ENCODE measurements around the gene MCF2.
"Not testable (repeated sequence)": the region's sequence is repeated elsewhere in the genome, so short reads cannot be mapped to it uniquely, and the experiment has no call there.

Gene MCF2, protein sequence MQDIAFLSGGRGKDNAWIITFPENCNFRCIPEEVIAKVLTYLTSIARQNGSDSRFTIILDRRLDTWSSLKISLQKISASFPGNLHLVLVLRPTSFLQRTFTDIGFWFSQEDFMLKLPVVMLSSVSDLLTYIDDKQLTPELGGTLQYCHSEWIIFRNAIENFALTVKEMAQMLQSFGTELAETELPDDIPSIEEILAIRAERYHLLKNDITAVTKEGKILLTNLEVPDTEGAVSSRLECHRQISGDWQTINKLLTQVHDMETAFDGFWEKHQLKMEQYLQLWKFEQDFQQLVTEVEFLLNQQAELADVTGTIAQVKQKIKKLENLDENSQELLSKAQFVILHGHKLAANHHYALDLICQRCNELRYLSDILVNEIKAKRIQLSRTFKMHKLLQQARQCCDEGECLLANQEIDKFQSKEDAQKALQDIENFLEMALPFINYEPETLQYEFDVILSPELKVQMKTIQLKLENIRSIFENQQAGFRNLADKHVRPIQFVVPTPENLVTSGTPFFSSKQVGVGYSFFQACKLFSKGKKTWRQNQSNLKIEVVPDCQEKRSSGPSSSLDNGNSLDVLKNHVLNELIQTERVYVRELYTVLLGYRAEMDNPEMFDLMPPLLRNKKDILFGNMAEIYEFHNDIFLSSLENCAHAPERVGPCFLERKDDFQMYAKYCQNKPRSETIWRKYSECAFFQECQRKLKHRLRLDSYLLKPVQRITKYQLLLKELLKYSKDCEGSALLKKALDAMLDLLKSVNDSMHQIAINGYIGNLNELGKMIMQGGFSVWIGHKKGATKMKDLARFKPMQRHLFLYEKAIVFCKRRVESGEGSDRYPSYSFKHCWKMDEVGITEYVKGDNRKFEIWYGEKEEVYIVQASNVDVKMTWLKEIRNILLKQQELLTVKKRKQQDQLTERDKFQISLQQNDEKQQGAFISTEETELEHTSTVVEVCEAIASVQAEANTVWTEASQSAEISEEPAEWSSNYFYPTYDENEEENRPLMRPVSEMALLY

DNA sequence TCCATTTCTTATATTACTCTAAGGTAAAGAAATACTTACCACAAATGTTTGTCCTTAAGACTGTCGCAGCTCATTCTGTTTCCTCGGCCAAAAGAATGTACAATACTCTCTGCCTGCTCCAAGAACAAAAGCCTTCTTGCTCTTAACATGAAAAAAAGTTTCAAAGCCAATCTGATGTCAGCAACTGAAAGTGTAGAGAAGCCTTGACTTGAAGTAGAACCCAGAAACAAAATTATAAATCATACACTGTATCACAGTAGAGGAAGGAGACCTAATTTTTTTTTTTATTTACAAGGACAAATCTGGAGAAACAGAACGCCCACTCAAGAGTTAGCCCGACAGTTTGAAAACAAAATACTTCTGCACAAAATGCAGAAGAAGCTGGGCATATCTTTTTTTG lies at the start of gene MCF2:
TSS of gene MCF2 (minus strand) at position 101 of the 400 bp plus-strand sequence. CDS start 56,423 bp downstream, outside the sequence.
- DNase-seq (ENCODE audit: low read depth in 2 of 2) = no peak

DNA sequence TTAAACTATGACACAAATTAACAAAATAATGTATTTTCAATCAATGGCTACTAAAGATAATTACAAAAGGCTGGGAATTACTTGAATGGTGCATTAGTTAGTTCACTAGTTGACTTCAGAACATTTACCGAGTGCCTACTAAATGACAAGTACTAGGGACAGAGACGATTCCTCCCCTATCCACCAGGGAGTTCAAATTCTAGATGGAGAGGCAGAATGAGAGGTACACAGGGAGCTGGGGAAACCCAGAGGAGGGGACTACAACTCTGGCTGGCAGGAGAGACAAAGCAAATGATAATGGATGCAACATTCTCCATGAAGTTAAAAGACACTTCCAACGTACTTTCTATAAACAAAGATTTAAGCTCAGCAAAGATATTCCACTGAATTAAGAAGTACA lies 43.1 kb upstream of the MCF2 start:
- no peak for DNase-seq (ENCODE audit: low read depth in 2 of 2)

DNA sequence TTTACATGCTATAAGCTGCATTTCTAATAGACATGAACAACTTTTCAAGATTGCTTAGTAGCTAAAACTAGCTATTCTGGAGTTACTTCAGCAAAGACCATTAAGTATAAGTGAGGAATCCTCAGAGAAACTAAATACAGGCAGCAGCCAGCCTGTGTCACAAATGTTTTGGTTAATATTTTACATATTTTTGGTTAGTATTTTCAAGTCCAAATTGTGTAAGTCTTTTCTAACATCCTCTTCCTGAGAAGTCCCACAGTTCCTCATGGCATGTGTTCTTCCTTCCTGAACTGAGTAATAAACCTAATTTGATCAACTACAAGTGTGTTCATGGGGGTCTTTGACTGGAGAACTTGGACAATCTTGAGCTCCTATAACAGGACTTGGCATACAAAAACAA lies 42.4 kb upstream of the MCF2 start:
- no peak for DNase-seq (ENCODE audit: low read depth in 2 of 2)

DNA sequence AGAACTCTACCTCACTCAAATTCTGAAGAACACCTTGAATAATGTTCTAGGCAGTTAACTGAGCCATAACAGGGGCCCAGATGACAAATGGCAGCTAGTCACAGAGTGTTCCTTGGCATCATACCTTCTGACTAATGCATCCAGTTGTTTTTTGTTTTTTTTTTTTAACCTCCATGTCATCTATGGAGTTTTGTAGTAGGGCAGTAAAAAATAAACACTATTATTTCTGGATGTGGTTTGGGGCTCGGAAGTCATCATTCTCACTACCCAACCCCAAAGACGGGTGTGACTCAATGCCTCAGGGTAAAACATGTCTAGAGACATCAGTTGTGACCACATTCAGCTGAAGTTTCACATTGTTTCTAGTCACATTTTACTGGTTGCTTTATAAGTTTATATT lies 31.2 kb upstream of the MCF2 start:
- no peak for DNase-seq (ENCODE audit: low read depth in 2 of 2)

DNA sequence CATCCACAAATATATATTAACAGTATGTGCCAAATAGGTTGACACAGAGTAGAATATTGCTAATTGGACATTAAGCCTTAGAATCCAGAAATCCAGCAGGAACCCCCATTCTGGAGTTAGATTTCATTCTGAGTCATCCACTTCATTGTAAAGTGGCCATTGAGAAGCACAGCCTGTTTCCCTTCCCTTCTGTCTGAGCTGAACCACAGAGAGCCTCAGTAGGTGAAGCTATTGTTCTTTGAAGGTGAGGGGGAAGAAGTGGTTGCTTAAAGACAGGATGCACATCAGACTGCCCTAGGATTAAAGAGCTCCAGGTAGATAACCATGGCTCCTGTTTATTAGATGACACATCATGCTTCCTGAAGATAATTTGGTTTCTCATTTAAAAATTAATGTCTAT lies 30.6 kb upstream of the MCF2 start:
- DNase-seq (ENCODE audit: low read depth in 2 of 2) = no peak

DNA sequence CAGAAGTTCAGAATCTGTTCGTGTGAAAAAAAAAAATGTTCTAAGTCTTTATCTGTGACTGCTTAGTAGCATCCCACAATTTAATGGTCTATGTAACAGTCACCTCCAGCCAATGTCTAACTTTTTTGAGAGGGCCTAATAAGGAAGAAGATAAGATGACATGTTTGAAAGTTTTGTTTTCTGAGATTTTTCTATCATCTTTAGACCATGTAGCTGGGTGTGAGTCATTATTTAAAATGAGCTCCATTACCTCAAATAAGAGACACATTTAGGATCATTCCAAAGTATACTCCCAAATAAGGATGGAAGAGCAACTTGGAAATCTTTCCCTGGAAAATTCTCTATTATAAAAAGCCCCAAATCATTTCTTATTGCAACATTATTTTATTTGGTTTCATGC lies 28.2 kb upstream of the MCF2 start:
- DNase-seq (ENCODE audit: low read depth in 2 of 2) = no peak

DNA sequence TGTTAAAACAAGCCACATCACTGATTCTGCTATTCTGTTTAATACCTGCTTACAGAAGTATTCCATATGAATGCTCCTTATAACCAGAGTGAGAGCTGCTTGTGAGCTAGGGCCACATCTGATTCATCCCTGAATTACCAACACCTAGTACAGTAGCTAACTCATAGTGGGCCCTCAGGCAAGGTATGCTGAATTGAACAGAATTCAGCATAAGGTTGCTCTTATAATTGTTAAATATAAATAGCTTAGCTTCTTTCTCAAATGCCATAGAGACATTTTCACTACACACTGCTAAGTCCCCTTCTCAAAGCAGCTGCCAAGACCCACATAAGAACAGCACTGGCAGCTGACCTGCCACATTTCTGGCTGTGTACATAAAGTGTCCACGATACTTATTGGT lies 27.0 kb upstream of the MCF2 start:
- no peak for DNase-seq (ENCODE audit: low read depth in 2 of 2)

DNA sequence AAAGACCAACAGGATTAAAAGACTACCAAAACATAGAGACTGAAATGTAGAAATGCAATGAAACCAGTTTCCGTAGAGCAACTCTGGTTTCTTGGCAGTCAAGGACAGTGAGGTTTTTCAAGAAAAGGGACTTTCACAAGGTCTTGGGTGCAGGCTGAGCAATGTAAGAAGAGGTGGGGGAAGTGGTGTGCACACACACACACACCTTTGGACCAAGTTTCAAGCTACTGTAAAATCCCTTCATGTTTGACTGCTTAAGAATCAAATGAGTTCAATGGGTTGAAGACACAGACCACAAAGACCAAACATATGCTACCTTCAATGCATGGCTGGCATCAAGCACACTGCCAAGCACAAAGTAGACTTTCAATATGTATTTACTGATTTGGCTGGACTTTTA lies 17.8 kb upstream of the MCF2 start:
- no peak for DNase-seq (ENCODE audit: low read depth in 2 of 2)

DNA sequence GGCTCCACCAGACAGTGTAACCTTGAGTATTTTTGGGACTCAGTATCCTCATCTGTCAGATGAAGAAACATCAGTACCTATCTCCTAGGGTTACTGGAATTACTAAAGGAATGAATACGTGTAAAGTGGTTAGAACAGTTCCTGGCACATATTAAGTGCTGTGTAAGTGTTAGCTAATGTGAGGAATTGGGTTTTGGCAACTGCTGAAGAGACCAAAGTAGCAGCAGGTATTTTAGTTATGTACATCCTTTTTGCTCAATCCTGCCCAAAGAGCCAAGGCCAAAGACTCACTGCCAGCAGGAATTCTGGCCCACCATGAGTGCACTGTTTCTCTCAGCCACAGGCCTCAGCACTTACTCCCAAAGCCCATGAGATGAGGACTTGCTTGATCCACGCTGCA lies 16.7 kb upstream of the MCF2 start:
- no peak for DNase-seq (ENCODE audit: low read depth in 2 of 2)

DNA sequence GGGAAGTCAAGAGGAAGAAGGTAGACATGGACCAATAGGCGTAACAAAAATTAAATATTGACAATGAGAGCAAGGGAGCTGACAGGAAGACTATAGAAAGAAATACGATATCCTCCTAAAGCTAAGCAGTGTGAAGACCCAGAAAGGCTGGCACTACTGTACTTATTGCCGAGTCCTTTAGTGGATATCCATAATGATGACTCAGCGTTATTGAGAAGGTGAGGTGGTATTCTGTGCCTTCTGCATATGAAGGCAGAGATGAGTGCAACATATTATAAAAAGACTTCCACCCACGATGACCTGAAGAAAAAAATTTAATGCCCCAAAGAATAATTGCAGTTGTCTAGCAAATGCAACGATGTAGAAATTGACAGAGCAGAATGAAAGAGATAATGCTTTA lies 13.0 kb upstream of the MCF2 start:
- no peak for DNase-seq (ENCODE audit: low read depth in 2 of 2)

DNA sequence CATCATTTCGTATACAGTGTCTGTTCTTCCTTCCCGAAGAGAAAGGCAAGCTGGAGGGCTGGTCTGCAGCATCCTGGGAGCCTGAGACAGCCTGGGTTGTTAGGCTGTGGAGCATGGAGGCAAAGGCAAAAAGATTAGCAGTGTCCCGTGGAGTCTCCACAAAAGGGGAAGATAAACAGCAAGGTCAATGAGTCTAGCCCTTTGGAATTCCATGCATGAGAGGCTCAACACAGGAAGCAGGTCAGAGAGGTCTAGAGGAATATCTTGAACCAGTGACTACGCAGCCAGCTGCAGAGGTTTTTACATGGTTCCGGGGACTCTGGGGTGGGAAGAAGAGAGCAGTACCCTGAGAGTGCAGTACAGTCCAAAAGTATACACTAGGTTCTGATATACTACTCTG lies 12.2 kb upstream of the MCF2 start:
- no peak for DNase-seq (ENCODE audit: low read depth in 2 of 2)

DNA sequence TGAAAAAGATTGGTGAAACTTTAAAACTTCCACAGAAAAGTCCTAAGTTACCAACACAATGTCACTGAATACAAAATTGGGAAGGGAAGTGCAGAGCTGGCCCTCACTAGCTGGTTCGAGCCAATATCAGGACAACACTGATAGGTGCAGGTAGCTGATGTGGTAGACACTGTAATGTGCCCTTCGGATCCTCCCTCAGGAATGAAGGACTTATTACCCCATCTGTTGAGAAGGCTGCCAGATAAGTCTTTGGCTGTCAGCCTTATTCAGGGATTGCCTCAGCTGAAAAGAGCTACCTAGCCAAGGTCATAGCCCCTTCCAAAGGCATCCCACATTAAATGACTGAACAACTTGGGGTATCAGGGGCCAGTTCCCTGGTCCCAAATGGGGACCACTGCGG lies 5.3 kb downstream of the MCF2 start:
- DNase-seq (ENCODE audit: low read depth in 2 of 2) = no peak

DNA sequence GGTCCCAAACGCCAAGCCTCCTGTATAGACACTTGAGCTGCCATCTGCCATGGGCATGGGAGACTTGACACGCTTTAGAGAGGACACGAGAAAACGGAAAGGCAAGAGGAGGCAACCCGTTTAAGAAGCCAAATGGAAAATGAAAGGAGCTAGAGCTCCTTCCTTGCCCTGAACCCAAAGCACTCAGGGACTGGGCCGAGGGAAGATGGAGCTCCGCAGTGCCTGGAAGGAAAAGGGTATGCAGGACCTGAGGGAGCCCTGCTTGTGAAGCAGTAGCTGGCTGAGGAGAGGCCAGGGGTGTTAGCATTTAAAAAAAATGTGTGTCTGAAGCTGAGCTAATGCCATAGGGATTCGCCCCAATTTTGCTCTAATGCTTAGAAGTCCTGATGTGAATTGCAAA lies 15.1 kb downstream of the MCF2 start:
- no peak for DNase-seq (ENCODE audit: low read depth in 2 of 2)

DNA sequence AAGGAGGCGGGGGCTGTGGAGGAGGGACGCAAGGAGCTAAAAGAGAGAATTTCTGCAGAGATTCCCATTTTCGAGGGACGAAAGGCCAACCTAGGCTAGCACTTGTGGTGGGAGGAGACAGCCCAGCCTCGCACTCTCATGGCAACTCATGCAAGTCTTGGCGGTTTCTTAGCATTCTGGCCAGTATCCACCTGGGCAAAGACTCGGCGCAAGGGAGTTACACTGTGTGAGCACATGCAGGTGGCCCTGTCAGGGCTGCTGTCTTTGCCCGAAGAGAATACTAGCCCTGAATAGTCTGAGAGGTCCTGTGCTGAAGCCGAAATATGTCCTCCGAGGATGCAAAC lies 15.5 kb downstream of the MCF2 start:
- no peak for DNase-seq (ENCODE audit: low read depth in 2 of 2)

DNA sequence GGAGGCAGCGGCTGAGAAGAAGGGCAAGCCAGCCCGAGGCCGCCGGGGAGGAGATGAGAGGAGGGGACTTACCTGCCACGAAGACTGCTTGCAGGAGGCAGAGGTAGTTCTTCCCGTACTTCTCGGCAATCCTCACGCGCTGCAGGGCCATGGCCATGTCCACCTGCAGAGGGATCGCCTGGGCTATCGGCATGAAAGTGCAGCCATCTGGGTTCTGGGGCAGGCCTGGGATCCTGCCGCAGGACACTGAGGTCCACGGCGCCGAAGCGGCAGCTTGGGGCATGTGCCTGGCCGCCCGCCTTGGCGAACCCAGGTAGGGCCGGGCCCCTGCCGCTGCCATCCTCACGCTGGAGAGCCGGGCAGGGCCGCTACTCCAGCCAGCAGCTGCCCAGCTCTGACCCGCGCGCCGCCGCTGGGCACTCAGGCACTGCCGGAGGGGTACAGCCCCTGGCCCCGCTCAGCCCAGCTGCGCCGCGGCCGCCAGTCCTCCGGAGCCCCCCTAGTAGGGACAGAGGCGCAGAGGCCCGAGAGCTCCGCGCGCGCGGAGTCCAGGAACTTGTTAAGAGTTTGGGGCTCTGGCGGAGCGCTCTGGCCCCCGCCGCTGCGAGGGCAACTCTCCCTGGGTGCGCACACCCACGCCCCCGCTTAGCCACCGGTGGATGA lies 16.0 kb downstream of the MCF2 start:
- DNase-seq (ENCODE audit: low read depth in 2 of 2) = no peak

DNA sequence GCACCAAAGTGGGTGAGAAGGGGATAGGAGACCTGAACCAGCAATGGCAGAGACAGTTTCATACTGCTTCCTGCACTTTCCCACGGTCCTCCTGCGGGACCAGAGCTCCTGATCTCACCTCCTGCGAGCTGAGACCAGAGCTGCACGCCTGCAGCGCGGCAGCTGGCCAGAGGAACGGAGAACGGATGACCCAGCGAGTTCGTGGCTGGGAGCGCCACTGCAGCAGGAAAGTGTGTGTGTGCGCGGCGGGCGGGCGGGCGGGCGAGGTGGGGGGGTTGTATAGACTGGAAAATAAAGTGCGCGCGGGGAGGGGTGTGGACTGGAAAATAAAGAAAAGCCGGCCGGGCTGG lies 16.5 kb downstream of the MCF2 start:
- DNase-seq (ENCODE audit: low read depth in 2 of 2) = no peak

DNA sequence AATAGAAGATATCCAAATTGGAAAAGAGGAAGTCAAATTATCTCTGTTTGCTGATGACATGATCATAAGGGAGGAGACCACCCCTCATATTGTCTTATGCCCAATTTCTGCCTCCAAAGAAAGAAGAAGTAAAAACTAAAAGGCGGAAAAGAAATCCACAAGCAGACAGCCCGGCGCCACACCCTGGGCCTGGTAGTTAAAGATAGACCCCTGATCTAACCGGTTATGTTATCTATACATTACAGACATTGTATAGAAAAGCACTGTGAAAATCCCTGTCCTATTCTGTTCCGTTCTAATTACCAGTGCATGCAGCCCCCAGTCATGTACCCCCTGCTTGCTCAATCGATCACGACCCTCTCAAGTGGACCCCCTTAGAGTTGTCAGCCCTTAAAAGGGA lies 22.8 kb downstream of the MCF2 start:
- DNase-seq (ENCODE audit: low read depth in 2 of 2) = not testable (repeated sequence)

DNA sequence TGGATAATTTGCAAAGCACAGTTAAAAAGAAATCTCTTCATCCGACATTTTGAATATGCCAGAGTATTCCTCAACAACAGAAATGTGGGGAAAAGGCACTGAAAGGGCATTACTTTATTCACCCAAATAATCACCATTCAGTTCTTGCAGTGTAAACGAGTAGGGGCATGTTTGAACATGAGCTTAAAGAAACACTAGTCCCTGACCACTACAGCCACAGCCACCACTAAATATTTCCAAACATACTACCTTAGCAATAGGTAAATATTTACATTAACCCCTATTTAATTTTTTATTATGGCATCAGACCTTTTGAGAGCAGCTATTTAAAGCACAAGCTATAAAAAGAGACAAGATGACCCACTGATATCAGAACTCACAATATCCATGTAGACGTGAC lies 27.6 kb downstream of the MCF2 start:
- DNase-seq (ENCODE audit: low read depth in 2 of 2) = no peak

DNA sequence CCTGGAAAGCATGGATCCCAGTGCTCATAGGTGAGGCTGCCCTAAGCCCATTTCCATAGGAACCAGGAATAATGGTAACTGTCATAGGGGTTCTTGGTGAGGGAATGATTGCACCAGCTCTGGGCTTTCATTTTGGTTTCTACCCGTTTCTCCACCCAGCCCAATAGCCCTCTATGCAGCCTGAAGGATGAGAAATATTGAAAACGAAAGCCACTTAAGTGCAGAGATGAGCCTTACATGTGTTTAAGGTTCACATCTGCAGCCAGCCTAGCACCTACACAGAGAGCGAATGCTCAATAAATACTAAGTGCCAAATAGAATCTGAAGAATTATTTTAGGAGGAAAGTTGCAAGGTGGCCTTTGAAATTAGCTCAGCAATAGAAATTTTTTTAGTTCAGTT lies 60.4 kb downstream of the MCF2 start:
- no peak for DNase-seq (ENCODE audit: low read depth in 2 of 2)

DNA sequence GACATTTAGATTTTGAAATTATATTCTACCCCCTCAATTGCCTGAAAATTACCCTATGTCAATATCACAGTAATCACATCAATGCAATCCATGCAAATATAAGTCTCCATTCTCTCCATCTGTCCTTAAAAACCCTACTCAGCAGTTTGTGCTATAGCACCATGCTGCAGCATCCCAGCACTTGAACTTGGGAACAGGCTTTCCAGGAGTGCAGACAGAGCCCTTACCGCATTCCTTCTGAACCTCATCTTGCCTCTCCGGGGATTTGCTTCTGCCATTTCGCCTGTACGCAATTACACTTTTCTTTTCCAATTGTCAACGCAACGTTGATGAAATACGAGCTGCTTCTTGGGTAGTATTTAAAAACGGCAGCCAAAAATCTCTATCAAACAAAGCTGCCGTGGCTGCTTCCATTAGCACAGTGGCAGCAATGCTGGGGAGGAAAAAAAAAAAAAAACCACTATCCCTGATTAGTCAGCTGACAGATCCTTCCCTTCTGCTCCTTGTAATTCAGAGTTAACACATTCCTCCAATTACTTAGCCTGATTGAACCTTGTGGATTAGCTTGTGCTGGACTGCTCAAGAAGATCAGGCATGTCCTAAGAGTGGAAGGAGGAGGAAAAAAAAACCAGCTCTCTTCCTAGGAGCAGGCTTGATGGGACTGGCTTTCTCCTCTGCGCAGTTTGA lies 65.6 kb downstream of the MCF2 start:
- no peak for DNase-seq (ENCODE audit: low read depth in 2 of 2)

DNA sequence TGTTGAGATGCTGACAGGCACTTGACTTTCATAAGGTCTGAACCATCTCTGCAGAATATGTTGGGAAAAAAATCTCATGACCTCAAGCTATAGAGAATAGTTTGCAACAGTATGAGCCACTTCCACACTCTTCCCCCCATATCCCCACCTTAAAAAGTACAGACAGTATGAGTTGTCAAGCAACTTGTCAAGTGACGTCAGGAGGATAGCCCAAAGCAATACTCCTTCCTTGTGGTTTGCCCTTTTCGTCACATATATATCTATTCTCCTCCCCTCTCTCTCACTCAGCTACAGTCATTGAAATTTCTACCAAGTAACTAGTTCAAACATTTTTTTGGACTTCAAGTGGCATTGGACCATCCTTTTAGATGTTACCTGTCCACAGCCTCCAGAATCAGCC lies 67.7 kb downstream of the MCF2 start:
- DNase-seq (ENCODE audit: low read depth in 2 of 2) = no peak

DNA sequence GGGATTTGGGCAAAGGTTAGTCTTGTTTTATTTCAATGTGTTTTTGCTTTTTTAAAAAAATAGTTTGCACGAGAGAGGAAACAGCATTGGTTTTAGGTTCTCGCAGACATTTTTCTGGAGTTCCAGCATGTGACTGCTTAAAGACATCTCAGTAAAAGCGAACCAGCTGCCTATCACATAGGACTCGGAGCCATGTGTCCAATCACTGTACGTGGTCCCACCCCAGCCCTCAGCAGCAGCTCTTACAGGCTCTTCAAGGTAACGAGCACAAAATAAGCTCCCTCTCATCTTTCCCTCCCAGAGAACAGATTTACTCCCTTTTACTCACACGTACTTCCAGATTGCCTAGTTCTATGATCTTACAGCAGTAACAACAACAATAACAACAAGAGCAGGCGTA lies 68.7 kb downstream of the MCF2 start:
- DNase-seq (ENCODE audit: low read depth in 2 of 2) = no peak

Measured in stimulated activated CD4-positive, alpha-beta T cell treated with anti-CD3 and anti-CD28 coated beads, Interleukin-12 subunit alpha, Interleukin-12 subunit beta, amount 100 ng/mL, for 24 hours (primary cell).